Mucosa of gallbladder (tissue), 1 donor: ENCODE measurements around the gene TLL1. TPM values are rescaled to one million over a fixed set of nuclear protein-coding genes. Genes with fewer than 3 reads are reported as not detected.

Source experiments
- DNase-seq: peaks from one replicate; pipeline ENCODE4 v3.0.0-alpha.2; 2020; ENCODE audit warnings: low spot score
- total RNA-seq: library from RNA; stranded (reverse); gene quantifications from one replicate; pipeline ENCODE4 v1.2.1, GENCODE V29; 2021
- donor health status: DM: no; HTN: no; CAD: no.

TLL1 gene
- total RNA-seq = 1.2 TPM

DNA sequence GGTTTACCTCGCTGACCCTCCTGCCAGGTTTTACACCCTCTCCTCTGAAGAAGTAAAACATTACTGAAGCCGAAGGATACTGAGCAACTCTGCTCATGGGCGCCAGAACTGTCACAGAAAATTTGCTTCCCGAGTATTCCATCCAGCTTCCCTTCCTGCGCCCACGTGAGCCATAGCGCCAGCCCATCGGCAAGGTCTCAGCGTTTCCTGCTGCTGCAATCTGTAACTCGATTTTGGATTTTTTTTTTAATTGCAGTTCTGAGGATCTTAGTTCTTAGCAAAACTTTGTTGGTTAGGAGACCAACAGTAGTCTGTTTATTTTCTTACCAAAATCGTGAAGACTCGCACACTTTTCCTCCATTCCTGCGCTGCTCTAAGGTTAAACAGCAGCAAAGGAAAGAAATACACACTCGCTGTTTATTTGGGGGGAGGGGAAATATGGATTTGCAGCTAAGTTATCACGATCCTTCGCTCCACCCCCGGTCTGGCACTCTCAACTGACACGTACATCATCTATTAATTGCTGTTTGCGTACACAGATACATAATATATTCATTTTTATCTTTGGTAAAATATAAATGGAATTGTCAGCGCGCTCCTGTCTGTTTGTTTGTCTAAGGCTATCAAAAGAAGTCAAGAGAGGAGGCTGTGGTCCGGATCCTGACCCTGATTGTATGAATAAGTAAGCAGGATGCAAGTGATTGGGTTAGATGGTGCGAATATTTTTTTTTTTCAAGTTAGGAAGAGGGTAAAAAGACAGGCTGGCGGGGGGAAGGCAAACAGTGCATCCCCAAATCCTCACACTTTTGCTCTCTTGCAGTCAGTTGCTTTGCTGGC lies at the start of gene TLL1:
TSS of gene TLL1 (plus strand) at position 777 of the 837 bp plus-strand sequence. CDS start 668 bp downstream, outside the sequence.
- no peak for DNase-seq

DNA sequence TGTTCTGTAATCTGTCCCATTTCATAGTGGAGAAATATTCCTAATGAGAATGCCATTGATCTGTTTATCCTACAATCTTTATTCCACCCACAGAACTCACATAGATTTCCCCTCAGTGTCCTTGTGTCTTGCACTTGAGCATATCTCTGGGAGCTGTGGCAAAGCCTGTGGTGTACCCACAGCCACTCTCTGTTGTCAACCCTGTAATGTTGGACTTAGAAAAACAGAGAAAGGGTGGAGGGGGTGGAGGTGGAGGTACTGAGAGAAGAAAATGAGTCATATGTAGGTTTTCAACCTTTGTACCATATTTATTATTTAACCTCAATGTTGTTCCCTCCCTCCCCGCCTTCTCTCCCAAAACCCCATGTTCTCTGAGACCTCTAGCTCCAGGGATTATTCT lies 46.9 kb upstream of the TLL1 start:
- no peak for DNase-seq

DNA sequence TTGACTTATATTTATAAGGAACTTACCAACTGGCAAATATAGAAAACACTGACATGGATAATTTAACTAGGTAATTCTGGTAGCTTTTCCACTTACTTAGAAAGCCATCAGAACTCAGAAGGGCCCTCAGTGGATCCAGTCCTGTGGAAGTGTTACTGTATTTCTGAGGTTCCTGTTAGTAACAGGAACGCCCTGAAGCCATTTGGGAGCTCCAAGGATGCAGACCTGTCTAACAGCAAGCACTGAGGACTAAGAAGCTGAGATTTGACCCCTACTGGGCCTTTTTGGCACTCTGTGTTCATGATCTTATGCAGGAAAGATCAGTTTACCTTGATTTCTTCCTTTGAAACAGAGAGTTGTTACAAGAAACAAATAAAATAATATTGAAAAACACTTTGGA lies 46.0 kb upstream of the TLL1 start:
- no peak for DNase-seq

DNA sequence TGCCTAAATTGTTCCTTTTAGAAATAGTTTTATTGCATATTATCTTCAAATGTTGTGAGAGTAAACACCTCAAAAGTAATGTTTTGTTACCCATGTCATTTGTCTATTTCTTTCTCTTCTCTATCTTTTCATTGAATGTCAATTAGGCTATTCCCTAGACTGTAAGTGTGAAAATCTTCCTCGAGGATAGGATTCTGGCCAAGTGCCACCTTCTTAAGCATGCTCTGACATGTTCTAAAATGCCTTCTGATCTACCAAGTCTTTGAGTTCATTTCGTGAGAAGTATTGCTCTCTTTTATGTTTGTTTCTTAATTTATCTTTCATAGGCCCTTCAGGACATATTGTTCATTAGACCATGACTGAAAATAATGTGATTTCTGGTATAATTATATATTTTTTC lies 44.1 kb upstream of the TLL1 start:
- DNase-seq = no peak

DNA sequence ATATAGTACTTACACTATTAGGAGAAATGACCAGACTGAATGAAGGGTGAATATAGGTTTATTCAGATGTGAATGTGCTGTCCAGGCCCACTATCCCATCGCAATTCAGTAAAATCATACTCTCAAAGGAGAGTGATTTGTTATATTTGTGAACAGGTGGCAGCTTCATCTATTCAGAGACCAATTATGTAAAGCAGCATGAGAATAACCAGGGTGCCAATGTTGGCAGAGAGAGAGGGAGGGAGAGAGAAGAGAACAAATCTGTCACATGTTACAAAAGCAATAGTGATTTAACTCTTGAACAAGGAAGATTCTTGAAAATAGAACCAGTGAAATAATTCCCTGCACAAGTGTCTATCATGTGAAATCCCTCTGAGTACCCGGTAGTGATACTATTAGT lies 38.9 kb upstream of the TLL1 start:
- no peak for DNase-seq

DNA sequence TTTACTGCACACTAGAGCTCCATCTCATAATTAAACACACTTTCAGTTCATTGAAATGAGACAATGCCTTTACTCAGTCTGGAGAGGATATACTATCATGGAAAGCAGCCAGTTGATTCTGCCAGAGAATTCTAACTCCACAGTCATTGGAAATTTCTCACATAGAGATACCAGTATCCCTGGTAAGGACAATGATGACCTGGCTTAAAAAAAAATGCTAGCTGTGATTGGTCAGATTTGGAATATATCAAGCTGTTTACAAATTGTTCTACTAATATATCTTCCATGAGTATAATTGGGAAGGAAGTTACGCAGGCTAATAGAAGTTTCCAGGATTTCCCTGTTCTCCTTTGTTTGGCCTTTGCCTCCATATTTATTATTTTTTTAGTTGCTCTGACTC lies 34.5 kb upstream of the TLL1 start:
- DNase-seq = no peak

DNA sequence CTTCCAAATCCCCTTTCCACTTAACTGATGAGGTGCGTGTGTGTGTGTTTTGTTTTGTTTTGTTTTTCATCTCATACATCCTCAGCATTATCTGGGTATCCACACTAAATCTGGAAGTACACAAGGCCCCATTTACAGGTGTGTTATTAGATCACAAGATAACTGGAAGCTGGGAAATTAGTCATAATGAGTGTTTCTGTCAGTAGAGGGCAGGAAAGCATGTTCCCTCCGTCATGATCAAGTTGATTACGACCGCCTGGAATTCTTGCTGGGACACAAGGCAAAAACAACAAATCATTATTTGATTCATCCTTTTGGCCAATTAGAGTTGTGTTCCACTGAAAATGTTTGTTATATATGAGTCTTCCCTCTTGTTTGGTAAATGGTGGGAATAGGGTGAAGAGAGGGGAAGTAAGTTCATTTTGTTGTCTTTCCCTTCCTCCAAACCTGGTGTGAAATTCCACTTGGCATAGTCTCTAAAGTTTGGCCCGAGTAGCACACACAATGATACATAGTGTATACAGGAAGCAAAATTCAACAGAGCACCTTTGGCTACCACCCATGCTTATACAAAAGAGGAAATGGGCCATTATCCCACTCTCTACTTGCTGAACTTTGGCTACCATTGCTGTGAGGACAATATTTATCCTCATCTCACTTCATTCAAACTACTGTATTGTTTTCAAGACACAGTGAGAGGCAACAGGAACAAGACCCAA lies 33.3 kb upstream of the TLL1 start:
- no peak for DNase-seq

DNA sequence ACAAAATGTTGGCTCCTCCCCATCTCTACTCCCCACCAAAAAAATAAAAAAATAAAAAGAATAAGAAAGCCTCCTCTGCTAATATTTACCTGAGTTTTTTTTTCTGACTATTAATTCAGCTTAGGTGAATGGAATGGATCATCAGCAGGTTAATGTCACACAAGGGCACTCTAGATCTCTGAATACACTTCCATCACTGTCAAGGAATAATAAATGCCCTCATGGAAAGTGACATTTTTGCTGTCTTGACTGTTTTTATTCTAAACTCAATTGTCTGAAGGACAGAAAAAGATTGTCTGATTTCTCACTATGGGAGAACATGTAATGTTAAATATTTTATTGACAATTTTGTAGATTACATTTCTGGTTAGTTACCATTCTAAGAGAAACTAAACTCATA lies 30.4 kb upstream of the TLL1 start:
- no peak for DNase-seq

DNA sequence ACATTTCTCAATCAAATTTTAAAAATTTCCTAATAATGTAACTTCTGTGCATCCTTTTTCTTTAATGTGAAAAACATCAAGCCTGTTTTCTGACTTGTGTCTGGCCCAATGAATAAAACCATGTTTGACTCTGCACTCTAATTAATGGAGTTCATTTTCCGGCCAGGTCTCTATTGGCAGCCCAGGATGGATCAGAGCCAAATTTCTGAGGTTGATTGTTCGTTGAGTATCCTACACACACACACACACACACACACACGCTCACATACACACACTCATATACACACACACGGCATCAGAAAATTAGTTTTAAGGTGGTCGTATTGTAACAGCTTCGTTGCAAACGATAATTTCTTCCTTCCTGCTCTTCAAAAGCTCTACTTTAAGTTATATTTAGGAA lies 28.9 kb upstream of the TLL1 start:
- DNase-seq = no peak

DNA sequence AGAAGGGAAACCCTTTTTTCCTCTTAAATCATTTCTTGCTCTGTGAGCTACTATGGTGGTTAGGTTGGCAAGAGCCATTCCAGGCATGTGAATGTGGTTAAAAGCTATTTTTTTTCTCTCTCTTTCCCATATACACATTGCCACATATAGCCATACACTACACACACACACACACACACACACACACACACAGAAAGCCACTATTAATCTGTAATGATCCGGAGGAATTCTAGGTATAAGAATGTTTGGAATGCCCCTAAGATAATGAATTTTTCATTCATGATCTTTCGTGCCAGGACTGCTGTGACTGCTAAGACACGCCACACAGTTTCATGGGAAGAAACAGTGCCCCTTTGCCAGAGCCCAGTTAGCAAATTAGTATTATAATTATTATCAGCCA lies 21.8 kb upstream of the TLL1 start:
- DNase-seq = no peak

DNA sequence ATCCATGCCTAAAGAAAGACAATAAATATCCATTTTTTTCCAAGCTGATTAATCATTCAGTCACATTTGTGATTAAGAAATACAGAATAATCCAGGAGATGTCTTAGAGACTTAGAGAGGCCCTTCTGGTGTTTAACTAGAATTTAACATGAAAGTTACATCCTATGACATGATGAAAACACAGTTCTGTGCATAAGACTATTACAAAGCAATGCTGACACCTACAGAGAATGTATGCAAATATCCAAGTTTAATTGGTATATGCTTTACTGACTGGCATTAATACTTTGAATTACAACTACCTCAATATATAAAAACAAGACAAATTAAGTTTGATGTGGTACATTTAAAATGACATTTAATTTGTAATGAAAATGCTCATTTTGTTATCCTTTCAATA lies 17.8 kb upstream of the TLL1 start:
- no peak for DNase-seq

DNA sequence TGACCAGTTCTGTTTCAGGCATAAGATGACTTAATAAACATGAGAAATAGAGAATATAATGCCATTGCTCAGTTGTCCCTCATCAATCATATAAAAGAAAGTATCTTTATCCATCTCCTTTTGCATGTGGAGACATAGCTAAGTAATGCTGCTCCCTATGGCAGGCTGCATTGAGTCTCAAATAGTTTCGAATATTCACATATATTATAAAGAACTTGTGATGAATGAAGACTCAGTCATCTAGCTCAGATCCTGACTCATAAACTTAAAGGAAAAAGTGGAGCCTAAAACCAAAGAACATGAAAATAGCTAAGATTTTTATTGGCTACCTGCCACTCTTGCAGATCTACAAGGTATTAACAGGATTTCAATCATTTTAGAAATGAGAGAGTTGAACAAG lies 11.7 kb upstream of the TLL1 start:
- DNase-seq = no peak

DNA sequence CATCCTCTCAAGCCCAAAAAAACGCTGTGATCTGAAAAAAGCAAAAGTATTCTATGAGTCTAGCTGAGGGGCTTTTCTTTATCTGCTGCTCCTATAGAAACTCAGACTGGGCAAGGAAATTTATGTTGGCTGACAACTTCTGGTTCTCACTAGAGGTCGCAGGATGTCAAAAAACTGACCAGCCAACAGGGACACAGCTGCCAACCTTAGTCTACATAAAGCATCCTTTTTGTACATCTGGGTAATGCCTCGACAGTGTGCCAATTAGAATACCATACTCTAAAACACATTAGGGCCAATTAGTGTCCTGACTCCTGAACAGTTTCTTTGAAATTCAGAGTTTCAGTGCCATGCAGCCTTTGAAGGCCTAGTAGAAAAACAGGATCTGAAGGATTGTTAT lies 8.8 kb upstream of the TLL1 start:
- no peak for DNase-seq

DNA sequence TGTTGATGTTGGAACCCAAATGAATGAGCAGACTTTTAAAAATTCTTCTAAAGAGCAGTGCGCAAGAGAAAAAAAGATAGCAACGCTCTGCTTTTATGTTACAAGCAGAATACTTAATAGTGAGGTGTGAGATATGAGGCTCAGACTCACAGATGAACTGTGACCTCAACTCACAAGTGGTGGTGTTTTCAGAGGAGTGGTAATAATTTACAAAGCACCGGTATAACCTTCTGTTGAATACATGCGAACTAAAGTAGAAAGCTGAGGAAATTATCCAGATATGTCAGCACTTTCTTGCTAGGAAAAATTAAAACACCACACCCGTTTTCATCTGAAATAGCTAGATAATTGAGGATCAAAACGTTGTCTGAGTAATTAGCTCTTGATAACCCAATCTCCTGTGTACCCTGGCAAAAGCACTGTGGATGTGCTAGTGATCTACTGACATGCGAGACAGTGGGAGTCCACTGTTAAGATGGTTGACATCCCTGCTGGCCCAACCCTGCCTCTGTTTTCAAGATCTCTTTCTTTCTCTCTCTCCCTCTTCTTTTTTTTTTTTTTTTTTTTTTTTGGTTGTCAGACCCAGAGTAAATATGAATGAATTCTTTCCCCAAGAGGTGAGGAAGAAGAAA lies 6.9 kb upstream of the TLL1 start:
- DNase-seq = no peak

DNA sequence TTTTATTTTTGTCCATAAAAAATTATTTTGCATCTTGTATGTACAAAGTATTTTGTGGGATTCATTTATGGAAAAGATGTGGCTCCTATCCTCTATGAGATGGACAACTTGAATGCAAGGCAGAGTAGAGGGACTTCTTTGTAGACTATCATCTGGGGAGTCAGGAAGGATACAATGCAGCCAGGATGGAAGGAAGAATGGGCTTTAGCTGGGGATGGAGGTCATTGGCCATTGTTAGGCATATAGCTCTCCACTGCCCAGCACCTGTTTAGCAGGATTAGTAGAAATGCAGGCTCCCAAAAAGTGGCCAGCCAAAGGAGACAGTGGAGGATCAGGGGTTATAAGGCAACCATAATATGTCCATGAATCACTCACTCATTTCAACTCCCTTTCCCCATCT lies 5.1 kb upstream of the TLL1 start:
- DNase-seq = no peak

DNA sequence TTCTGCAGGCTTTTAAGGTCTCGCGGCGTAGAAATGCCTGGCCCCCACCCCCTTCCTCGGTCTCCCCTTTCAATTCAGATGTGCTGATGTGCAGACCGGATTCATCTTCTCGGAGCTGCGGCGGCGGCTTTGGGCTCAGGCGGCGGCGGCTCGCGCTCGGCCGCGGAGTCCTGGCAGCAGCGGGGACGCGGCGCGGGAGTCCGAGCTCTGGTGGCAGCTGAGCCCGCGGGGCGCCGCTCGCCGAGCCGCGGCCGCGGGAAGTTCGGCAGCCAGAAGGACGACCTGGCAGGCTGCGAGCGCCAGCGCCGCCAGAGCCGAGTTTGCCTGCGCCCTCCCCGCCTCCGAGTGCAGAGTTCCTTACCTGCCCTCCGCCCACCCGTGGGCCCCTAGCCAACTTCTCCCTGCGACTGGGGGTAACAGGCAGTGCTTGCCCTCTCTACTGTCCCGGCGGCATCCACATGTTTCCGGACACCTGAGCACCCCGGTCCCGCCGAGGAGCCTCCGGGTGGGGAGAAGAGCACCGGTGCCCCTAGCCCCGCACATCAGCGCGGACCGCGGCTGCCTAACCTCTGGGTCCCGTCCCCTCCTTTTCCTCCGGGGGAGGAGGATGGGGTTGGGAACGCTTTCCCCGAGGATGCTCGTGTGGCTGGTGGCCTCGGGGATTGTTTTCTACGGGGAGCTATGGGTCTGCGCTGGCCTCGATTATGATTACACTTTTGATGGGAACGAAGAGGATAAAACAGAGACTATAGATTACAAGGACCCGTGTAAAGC lies 448 bp downstream of the TLL1 start:
- no peak for DNase-seq

DNA sequence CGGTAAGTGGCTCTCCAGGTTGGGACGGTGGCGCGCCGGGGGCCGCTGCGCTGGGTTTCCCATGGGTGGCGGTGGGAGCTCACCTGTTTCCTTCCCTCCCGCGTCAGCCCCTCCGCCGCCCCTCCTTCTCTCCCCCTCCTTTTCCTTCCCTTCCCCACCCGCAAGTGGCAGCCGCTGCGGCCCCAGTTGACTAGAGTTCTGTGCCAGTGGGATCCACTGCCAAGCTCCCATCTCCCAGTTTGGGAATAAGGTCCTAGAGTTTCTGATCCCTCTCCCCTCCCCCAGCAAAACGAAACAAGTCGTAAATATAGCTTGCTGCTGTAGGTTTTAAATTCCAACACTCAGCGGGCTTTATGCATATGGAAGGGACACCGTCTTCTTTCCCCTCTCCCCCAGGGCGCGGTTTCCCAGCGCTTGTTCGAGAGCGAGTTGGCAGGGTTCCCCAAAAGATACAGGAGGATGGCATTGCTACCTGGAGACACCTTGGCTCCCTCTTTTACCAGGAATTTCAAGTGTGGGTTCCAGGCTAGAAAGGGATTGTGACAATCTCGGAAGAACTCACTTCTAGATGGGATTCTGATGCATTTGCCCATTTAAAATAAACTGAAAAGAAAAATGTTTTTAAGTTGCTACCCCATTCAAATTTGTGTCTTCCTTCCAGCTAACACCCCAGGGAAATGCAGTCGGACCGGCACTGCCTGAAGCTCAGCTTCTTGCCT lies 1.2 kb downstream of the TLL1 start:
- no peak for DNase-seq

DNA sequence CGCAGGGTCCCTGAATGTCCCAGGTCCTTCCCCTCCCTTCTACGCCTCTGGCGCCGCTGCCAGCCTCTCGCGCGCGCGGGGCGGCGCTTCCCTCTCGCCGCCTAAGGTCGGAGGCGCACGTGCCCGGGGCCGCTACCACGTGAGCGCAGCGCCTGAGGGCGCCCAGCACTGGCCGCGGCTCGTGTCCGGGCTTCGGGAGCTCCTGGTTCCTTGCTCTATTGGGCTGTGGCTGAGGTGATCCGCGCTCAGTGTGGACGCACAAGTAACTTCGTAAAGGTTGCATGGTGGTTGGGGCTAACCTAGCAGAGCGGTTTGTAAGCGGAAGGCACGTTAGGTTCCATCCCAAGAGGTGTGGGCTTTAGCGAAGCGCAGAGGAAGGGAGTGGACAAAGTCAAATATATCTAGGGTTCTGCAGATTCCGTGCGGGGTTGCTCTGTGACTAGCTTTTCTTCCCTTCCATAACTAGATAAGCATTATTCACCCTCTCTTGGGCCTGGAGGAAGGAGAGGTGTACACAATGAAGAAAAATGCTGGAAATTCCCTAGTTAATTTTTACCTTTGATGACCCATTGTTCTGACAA lies 1.8 kb downstream of the TLL1 start:
- no peak for DNase-seq

DNA sequence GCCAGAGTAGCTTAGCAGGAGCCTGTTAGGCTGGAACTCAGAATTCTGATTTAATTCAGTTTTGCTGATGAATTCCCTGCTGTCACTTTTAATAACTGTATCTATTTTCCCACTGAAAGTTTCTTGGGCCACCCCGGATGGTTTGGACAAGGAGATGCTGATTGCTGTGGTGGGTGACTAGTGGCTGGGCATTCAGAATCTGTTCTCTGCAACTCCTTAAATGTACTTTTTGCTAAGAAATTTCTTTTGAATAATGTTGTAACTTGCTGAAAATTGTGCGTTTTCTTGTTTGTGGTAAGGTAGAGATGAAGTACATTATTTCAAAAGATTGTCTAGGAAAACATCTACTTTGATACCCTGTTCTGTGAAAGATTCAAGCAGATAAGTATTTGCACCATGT lies 2.4 kb downstream of the TLL1 start:
- DNase-seq = no peak

DNA sequence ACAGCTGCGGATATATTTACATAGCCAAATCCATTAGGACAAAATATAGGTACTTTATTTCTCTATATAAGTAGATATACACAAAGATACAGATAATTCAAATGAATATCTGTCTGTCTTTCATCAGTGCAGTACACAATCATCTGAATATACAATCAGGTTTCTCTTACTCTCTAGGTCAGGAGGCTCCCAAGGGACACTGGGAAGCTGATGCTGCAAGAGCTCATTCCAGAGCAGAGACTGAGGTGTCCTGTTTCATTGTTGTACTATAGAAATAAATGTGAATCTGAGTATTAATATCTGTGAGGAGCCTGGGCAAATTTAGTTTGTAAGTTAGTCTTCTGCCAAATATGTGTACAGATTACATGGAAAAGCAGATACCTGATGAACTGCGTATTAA lies 4.2 kb downstream of the TLL1 start:
- no peak for DNase-seq

DNA sequence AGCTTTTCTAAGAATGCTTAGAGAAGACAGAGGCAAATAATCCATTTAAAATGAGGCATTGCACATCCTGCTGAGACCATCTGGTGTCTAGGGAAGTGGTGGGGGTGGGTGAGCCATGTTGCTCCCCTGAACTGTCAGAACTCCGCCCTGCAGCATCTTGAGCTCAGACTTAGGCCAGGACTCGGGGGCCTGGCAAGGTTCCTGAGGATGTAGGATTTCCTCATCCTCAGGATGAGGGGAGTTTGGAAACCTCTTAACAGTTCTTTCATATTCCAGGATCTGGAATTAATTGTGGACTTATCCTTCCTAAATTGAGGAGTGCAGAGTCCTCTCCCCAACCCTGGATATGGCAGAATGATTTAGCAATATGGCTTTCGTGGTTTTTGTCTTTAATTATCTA lies 6.6 kb downstream of the TLL1 start:
- no peak for DNase-seq
